T1000 (cell line): ENCODE data around the gene UBALD2.
"Not testable (repeated sequence)": the region's sequence is repeated elsewhere in the genome, so short reads cannot be mapped to it uniquely, and the experiment has no call there.

Experiments used
- DNase-seq: peaks from one replicate; lab custom pipeline; 2025; ENCODE audit warnings: mixed read lengths; lab: John Stamatoyannopoulos, UW

The UBALD2 gene

DNA sequence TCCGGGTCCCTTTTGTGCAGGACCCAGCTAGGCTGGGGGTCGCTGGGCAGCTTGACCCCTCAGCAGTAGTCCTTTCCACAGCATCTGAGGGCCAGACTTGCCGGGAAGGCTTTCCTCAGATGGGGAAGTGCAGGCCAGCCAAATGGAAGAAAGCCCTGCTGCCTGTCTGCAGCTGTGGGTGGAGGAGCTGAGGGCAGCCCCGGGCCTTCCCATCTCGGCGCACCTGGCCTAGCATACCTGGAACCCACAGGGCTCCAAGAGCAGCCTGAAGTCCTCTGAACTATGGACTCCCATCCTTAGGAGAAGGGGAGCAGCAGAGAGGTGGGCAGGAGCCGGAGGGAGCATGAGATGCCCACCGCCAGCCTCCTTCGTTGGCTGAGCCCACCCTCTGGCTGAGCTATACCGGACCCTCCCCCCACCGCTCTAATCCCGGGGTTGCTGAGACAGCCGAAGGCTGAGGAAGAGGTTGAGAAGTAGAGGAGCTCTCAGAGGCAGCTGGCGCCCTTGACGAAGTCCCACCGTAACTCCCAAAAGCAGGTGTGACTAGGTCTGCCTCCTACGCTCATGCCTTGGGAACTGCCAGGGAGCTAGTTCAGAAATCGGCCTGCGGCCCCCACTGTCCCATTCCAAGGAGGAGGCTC lies 13.2 kb downstream of the UBALD2 start:
- no peak for DNase-seq

GRCh38 chr17:76278952-76279741 lies 14.0 kb downstream of the UBALD2 start:
- DNase-seq = peak; percentile 77

GRCh38 chr17:76279742-76280287 lies 14.7 kb downstream of the UBALD2 start:
- no peak for DNase-seq

- DNase-seq = no peak
Measured at GRCh38 chr17:76280650-76281049, 15.5 kb downstream of the UBALD2 start.

DNA sequence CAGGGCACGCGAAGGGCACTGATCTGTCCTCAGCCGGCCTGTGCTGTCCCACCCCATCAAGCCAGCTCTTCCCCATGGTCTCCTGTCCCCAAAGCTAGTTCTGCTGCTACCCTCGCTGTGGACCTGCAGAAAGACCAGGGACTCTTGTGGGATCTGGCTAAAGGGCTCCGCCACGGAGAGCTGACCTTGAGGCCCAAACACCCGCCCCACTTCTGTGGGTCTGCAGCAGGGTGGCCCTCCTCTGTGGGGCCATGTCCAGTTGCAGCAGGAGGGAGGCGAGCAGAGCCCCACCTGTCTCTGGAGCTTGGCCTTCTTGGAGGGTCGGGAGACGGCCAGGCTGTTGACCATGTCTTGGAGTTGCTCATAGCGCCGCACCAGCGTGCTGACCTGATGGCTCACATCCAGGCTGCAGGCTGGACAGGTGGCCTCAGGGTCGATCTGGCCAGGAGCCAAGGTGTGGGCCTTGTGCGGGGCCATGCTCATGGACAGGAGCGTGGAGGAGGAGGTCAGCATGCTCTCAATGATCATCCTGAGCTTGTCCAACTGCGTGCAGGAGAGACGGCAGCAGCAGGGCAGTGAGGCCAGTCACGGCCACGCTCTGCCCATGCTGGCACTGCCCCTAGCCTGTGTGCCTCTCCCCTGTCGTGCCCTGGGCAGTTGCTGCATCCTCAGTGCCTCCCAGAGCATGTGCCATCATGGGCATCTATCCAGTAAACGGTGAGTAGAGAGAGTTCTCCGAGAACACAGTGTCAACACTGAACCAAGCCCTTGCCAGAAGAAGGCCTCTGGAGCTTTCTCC lies 16.6 kb downstream of the UBALD2 start:
- no peak for DNase-seq

DNA sequence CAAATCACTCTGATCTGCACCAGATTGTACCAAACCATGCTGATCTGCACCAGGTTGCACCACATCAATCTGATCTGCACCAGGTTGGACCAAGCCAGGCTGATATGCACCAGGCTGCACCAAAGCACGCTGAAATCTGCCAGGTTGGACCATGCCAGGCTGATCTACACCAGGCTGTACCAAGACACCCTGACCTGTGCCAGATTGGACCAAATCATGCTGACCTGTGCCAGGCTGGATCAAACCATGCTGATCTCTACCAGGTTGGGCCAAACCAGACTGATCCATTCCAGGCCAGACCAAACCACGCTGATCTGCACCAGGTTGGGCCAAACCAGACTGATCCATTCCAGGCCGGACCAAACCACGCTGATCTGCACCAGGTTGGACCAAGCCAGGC lies 27.4 kb downstream of the UBALD2 start:
- DNase-seq = no peak

- no peak for DNase-seq
Measured at GRCh38 chr17:76293106-76293505, 28.0 kb downstream of the UBALD2 start.

DNA sequence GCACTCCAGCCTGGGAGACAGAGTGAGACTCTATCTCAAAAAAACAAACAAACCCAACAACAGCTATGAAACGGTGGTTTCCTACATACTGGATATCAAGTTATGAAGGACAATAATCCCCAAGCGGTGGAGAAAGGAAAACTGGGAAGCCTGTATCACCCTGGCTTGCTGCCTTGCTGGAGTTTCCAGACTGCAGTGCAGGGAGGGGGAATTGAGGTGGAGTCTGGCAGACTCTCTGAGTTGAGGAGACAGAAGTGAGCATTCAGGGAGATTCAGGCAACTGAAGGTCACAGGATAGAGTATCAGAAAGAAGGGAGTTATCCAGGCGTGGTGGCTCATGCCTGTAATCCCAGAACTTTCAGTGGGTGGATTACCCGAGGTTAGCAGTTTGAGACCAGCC lies 31.0 kb downstream of the UBALD2 start:
- no peak for DNase-seq

DNA sequence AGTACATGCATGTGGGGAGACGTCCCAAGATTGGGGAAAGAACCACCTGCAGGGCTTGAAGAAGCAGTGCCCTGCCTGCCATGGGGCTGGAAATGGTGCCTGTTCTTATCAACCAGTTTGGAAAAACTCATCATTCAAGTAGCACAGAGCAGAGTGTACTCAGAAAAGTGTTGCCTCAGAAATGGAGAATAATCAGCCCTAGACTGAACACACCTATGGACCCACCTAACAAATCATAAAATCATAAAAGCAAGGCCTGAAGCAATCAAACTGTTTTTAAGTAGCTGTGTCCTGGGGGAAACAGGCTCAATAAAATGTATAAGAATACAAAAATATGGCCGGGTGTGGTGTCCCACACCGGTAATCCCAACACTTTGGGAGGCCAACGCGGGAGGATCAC lies 31.7 kb downstream of the UBALD2 start:
- DNase-seq = no peak

GRCh38 chr17:76297436-76297835 lies 32.3 kb downstream of the UBALD2 start:
- no peak for DNase-seq

DNA sequence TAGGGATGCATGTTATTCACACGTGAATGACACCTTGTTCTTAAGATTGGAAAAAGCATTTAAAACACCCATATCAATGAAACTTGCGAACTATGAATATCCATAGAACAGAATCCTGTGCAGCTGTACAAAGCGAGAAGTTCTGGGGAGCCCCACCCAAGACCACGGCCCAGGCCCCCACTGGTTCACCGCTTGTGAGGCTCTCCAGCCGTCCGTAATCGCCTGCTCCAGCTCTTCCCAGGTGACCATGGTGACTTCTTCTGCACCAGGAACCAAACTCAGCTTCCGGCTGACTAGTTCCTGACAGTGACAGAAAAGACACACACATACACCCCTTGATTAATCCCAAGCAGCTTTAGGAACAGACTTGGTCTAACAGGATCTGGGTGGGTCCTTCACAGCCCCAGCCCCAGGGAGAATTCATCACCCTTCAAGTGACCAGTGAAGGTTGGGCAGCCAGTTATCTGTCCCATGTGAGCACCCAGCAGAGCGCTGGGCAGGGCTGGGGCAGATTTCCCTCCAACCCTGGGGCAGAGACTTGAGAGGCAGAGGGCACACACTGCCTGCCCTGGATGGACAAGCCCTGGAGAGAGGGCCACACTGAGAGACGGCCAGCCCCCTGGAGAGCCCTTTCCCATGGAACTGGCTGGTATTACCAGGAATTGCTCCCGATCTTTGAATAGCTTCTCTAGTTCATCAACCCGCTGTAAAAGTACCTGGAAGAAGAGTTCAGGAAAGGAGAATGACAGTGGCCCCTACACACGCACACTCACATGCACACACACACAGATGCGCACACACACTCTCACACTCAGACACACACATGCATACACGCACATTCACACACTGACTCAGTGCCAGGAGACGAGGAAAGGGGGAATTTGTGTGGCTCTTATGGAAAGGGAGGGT lies 39.3 kb downstream of the UBALD2 start:
- DNase-seq = no peak

DNA sequence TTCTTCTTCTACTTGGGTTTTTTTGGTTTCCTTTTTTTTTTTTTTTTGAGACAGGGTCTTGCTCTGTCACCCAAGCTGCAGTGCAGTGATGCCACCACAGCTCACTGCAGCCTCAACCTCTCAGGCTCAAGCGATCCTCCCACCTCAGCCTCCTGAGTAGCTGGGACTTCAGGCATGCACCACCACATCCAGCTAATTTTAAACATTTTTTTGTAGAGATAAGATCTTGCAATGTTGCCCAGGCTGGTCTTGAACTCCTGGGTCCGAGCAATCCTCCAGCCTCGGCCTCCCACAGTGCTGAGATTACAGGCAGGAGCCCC lies 39.9 kb downstream of the UBALD2 start:
- DNase-seq = not testable (repeated sequence)

- DNase-seq = no peak
Measured at GRCh38 chr17:76307299-76307965, 42.3 kb downstream of the UBALD2 start.

GRCh38 chr17:76307966-76308338 lies 42.8 kb downstream of the UBALD2 start, which contains the start of gene QRICH2:
Gene QRICH2 (minus strand): TSS chr17:76308276. CDS start chr17:76307998, 278 bp downstream.
- no peak for DNase-seq

DNA sequence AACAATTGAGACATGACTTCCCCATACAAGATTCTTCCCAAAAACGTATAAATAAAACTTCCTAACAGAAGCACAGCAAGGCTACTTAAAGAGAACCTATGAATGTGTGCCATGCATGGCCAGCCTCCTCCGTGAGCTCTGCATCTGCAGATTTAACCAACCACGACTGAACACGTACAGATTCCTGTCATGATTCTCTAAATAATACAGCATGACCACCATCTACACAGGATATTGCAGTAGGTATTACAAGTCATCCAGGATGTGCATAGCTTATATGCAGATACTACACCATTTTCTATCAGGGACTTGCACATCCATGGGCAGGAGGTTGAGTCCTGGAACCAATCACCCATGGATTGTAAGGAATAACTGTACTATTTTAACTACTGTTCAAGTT lies 44.3 kb downstream of the UBALD2 start:
- DNase-seq = no peak

- DNase-seq = no peak
Measured at GRCh38 chr17:76312735-76313134, 47.6 kb downstream of the UBALD2 start.

DNA sequence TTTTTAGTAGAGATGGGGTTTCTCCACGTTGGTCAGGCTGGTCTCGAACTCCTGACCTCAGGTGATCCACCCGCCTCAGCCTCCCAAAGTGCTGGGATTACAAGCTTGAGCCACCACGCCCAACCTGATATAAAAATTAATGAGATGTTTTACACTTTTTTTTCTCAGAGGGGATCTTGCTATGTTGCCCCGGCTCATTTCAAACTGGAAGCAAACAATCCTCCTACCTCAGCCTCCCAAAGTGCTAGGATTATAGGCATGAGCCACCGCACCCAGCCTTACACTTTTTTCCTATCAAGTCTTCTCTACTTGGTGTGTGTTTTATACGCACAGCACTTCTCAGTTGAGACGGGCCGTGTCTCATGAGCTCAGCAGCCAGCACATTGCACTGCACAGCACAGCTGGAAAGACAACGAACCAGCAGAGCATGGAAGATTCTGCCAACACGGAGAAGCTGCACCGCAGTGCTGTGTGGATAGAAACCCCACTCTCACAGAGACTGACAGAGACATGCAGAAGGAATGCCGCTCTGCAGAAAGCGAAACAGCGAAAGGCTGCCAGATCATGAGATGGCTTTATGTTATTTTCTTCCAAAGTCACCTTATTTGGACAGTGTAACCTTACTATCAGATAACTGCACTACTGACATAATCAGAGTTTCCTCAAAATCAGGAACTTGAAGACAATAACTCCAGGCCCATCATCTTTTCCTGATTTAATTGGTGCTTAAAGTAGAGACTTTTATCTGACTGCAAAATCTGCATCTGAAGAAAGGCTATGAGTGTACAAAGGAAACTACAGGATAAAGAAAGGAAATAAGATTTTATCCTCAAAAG lies 49.5 kb downstream of the UBALD2 start:
- DNase-seq = no peak

GRCh38 chr17:76317535-76317934 lies 52.4 kb downstream of the UBALD2 start:
- DNase-seq = no peak

DNA sequence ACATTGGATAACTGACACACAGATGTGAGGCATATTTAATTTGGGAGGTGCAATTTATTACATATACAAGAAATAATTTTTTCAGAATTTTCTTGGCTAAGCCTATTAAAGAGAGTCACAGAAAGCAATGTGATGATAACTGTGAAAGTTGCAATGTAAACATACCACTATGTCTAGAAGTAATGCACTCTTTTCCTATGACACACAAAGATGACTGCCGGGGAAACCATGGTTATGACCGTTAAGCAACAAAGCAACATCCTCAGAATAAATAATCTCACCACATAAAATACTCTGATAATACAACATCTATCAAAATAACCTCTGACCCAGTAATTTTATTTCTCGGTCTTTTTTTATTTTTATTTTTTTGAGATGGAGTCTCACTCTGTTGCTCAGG lies 53.4 kb downstream of the UBALD2 start:
- no peak for DNase-seq
